Sigmoid colon (tissue), 4 donors: ENCODE measurements around the gene TNFRSF11A.
A peak's percentile ranks its signal among the peaks of the same experiment; 100 is the strongest.

Experiments used
- CTCF ChIP-seq, 4 experiments: fragments of 450-650 bp in 3 of 4; fragments of 200-600 bp in 1 of 4; IDR thresholded peaks; one replicate each; pipeline ENCODE4 v1.5.1; 2016 to 2019; ENCODE audit warnings: antibody characterized with exemption in 4 of 4, mild to moderate bottlenecking in 3 of 4, moderate library complexity in 2 of 4
- EP300 ChIP-seq, 4 donors: sonication (generic); formaldehyde crosslinking; IDR thresholded peaks; one replicate each; pipeline ENCODE4 v1.6.1; 2017; ENCODE audit warnings: antibody characterized with exemption in 4 of 4
- POLR2A ChIP-seq, 2 donors: fragments of 450-650 bp; IDR thresholded peaks; one replicate each; pipeline ENCODE4 v1.6.1; 2016; ENCODE audit warnings: antibody characterized with exemption in 2 of 2, mild to moderate bottlenecking in 2 of 2, moderate library complexity in 2 of 2
- POLR2AphosphoS5 ChIP-seq, 4 donors: sonication (generic); formaldehyde crosslinking; IDR thresholded peaks; one replicate each; pipeline ENCODE4 v1.6.1; 2017; ENCODE audit warnings: antibody characterized with exemption in 4 of 4

- TF ChIP-seq POLR2A (IDR thresholded peaks at IDR 0.05) (no peak), CTCF (IDR thresholded peaks at IDR 0.05) (no peak), POLR2AphosphoS5 (IDR thresholded peaks at IDR 0.05) (peak in 2 of 4 donors; percentile 8 to 20), EP300 (IDR thresholded peaks at IDR 0.05) (no peak)
Measured at GRCh38 chr18:62438018-62438329, 112.9 kb downstream of the TNFRSF11A start.
